HL-60 (cell line): ENCODE results near the gene ANKRD49.

ENCODE experiments used
- DNase-seq, 2 experiments: peaks; one replicate each; pipeline ENCODE4 v3.0.0-alpha.2; 2010 to 2020; ENCODE audit warnings: low read depth in 1 of 2, low spot score in 1 of 2
- H3K27ac ChIP-seq: fragments of 250-450 bp; sonication (Bioruptor Pico); replicated peaks from 2 replicates; pipeline ENCODE4 v1.5.1; 2020; ENCODE audit warnings: mild to moderate bottlenecking, moderate library complexity
- H3K27me3 ChIP-seq: fragments of 250-450 bp; sonication (Bioruptor Pico); 2 replicates; pipeline ENCODE4 v1.5.1; 2021; ENCODE audit warnings: mild to moderate bottlenecking, moderate library complexity; ENCODE audit not compliant: insufficient read depth, poor library complexity, severe bottlenecking
- H3K4me3 ChIP-seq: replicated peaks from 2 replicates; pipeline ENCODE4 v1.5.1; 2011; ENCODE audit warnings: mild to moderate bottlenecking, control low read depth, low read length; ENCODE audit not compliant: insufficient read depth
- GABPA ChIP-seq: IDR thresholded peaks from 2 replicates; pipeline ENCODE4 v1.6.1; 2012; ENCODE audit warnings: low read depth
- POLR2AphosphoS5 ChIP-seq: IDR thresholded peaks from 2 replicates; pipeline ENCODE4 v1.6.1; 2012; ENCODE audit warnings: low read depth
- REST ChIP-seq: IDR thresholded peaks from 2 replicates; pipeline ENCODE4 v1.6.1; 2012; ENCODE audit warnings: low read depth; ENCODE audit not compliant: insufficient replicate concordance
- SPI1 ChIP-seq: IDR thresholded peaks from 2 replicates; pipeline ENCODE4 v1.6.1; 2012; ENCODE audit warnings: low read depth, mild to moderate bottlenecking, borderline replicate concordance
- TF ChIP-seq, protein P1 (sequence below): IDR thresholded peaks from one replicate; pipeline ENCODE4 v1.5.1; 2011; ENCODE audit warnings: low read length, control low read depth, inconsistent platforms; ENCODE audit not compliant: insufficient read depth

Gene ANKRD49

GRCh38 chr11:94536386-94536785 lies 42.6 kb downstream of the ANKRD49 start:
- Histone ChIP-seq H3K27ac (no peak overlapping the region), H3K4me3 (no peak overlapping the region), H3K27me3 (no peaks in the 10 kb centered on the region)
- no peak for DNase-seq
- no peak for TF ChIP-seq SPI1

GRCh38 chr11:94537031-94537600 lies 43.3 kb downstream of the ANKRD49 start:
- DNase-seq, result no peak
- TF ChIP-seq POLR2AphosphoS5, result no peak
- TF ChIP-seq GABPA, result no peak
- TF ChIP-seq, protein P1, sequence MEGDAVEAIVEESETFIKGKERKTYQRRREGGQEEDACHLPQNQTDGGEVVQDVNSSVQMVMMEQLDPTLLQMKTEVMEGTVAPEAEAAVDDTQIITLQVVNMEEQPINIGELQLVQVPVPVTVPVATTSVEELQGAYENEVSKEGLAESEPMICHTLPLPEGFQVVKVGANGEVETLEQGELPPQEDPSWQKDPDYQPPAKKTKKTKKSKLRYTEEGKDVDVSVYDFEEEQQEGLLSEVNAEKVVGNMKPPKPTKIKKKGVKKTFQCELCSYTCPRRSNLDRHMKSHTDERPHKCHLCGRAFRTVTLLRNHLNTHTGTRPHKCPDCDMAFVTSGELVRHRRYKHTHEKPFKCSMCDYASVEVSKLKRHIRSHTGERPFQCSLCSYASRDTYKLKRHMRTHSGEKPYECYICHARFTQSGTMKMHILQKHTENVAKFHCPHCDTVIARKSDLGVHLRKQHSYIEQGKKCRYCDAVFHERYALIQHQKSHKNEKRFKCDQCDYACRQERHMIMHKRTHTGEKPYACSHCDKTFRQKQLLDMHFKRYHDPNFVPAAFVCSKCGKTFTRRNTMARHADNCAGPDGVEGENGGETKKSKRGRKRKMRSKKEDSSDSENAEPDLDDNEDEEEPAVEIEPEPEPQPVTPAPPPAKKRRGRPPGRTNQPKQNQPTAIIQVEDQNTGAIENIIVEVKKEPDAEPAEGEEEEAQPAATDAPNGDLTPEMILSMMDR, result no peak
- TF ChIP-seq SPI1, result no peak
- no peak for TF ChIP-seq REST

GRCh38 chr11:94539420-94539819 lies 45.6 kb downstream of the ANKRD49 start:
- no peak overlapping the region for H3K27ac ChIP-seq
- H3K4me3 ChIP-seq, result no peak overlapping the region
- TF ChIP-seq, protein P1, result no peak
- no peak for TF ChIP-seq SPI1
- no peak for TF ChIP-seq POLR2AphosphoS5
- H3K27me3 ChIP-seq, result no peaks in the 10 kb centered on the region
- DNase-seq, result no peak

More at GRCh38 chr11:94537031-94537600, 43.3 kb downstream of the ANKRD49 start:
- Histone ChIP-seq H3K27me3 (no peaks in the 10 kb centered on the region), H3K27ac (no peak overlapping the region), H3K4me3 (no peak overlapping the region)

GRCh38 chr11:94543695-94544645 lies 50.2 kb downstream of the ANKRD49 start, which contains the start of gene FUT4:
TSS of gene FUT4 (plus strand) at chr11:94543921. CDS start at chr11:94544134, 213 bp downstream.
- TF ChIP-seq SPI1 (no peak), POLR2AphosphoS5 (peak; percentile 87), REST (peak; percentile 29), GABPA (peak; percentile 76)
- TF ChIP-seq, protein P1, result no peak
- Histone ChIP-seq H3K4me3 (peak within 1 kb of the TSS; percentile 62), H3K27me3 (no peaks in the 10 kb centered on the region), H3K27ac (peak within 1 kb of the TSS; percentile 98)
- peak; percentile 69 to 91 for DNase-seq
